Inferior parietal cortex (tissue), 1 donor: ENCODE data around the gene SLC4A1.
A peak's percentile ranks its signal among the peaks of the same experiment; 100 is the strongest.

Source experiments
- DNase-seq: peaks from one replicate; pipeline ENCODE4 v3.0.0-alpha.2; 2016; ENCODE audit errors: extremely low spot score

The SLC4A1 gene

DNA sequence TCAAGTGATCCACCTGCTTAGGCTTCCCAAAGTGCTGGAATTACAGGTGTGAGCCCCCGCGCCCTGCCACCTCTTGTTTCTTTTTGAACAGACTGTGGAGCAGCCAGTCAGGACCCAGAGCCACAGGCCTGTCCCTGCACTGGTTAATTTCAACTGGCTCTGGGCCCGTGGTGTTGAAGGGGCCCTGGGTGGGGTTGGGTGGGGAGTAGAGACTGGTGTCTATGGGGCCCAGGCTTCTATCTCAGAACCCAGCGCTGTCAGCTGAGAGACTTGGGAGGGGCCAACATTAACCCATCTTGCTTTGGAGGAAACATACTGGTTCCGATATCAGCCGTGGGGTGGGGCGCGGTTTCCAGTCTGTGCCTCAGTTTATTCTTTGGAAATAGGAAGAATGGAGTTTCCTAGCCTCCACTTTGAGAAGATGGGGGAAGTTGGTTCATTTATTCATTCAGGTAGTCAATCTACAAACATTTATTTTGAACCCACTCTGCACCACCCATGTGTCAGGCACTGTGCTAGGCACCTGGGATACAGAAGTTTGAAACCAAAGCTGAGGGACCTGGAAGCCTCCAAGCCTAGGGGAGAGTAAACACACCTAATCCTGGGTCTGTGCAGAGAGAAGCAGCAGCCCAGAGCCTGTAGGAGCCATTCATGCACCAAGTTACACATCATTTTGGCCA is 15.5 kb upstream of the SLC4A1 start:
- DNase-seq, result no peak

DNA sequence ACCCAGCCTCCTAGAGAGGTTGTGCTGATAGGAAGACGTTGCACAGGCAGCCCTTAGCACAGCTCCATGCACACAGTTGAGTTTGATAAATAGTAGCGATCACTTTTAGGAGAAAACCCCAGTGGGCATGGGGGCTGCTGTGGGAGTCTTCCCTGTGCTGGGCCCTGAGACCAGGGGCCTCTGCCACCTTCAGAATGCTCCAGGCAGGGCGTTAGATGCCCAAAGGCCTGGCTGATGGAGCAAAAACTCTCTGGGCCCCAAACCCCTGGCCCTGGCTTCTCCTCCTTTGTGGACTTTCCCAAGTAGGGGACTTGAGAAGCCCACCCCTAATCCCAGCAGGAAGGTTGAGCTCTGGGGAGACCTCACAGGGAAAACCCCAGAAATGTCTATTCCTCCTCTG is 14.3 kb upstream of the SLC4A1 start:
- DNase-seq, result no peak

- no peak for DNase-seq
Measured at GRCh38 chr17:44281570-44281969, 13.6 kb upstream of the SLC4A1 start.

DNA sequence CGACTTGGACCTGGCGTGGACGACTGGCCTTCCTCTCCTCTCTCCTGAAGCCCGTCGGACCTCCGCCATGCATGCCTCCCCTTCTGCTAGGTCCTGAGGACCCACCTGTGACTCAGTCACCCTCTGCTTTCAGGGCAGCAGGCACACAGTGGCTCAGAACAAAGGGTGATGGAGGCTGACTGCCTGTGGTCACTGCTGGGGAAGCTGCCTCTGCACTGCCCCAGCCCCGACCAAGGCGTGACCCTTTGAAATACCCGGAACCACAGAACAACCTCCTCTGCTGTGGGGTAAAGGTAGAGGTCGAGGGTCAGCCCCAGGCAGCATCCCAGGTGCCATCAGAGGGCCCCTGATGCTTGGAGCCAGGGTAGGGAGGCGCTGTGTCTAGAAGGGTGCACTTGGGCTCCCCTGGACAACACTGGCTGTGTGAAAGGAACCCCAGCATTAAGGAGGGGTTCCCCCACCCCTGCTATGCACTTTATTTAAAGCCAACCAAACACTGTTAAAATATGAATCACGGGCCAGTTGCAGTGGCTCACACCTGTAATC is 12.5 kb upstream of the SLC4A1 start:
- DNase-seq, result no peak

- DNase-seq, result peak; percentile 10
Measured at GRCh38 chr17:44279666-44280391, 11.9 kb upstream of the SLC4A1 start.

- no peak for DNase-seq
Measured at GRCh38 chr17:44279346-44279665, 11.4 kb upstream of the SLC4A1 start.

DNA sequence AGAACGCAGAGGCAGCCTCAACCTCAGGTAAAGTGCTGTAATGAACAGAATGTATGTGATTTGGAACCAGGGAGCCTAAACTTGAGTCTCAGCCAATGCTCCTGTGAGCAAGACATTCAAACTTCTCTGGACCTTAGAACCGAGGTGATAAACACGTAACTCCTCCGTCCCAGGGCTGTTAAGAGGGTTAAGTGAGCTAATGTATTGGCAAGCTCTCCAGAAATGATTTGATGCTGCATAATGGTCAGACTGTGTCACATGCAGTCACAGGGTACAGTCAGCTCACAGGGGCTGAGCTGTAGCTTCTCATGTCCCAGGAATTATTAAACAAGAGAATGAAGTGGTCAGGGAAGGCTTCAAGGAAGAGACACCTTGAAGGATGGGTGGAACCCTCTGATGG is 10.0 kb upstream of the SLC4A1 start:
- no peak for DNase-seq

- DNase-seq, result no peak
Measured at GRCh38 chr17:44273607-44274006, 5.7 kb upstream of the SLC4A1 start.

DNA sequence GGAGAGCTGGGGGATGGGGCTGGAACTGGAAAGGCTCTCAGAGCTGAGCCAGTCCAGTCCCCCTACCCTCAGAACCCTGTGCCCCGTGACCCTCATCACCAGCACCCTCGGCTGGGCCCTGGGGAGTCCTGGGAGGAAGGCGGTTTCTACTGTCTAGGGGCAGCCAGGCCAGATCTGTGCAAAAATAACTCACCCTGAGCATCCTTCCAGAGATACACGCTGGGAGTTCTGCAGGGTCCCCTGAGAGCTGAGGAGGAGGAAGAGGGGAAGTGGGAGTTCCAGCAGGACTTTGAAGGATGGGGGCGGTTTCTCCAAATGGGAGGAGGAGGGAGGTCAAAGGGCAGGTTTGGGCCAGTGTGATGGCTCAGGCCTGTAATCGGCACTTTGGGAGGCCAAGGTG is 5.0 kb upstream of the SLC4A1 start:
- DNase-seq, result no peak

GRCh38 chr17:44272321-44272951 is 4.5 kb upstream of the SLC4A1 start:
- no peak for DNase-seq

DNA sequence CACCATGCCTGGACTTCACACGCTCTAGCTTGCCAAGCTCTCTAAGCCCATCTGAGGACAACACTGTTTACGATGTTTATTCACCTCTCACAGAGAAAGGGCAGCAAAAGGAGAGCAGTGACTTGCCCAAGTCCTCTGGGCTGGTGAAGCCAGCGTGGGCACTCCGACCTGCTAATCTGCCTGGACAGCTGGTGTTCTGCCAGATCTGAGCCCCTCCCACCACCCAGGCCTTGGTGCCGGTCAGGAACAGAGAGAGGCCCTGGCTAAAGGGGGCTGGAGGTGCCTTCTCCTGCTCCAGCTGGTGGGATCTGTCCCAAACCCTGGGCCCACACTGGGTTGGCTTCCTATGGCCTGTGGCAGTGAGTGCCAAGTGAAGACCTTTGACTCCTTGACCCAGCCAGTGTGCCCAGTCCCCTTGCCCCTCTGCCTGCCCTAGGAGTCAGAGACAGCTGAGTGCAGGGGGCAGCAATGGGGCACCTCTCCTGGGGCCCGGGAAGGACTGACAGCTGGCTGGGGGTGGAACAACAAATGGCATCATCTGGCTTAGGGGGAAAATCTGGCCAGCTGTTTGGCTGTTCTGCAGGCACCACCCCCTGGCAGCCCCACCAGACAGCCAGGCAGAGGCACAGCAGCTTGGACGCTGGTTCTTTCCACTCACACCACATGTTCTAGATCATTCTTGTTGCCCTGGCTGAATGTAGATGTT is 1.8 kb upstream of the SLC4A1 start:
- DNase-seq, result no peak

- no peak for DNase-seq
Measured at GRCh38 chr17:44268709-44269534, 987 bp upstream of the SLC4A1 start.

DNA sequence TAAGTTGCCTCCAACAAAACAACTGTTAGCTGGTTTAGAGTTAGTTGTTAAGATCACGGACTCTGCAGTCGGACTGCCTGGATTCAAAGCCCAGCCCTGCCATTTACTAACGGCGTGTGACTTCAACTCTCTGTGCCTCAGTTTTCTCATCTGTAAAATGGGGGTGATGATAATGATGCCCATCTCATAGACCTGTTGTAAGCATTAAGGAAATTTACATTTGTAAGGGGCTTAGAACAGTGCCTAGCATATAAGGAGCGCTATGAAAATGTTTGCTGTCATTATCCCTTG is 825 bp downstream of the SLC4A1 start:
- DNase-seq, result no peak

- peak; percentile 7 for DNase-seq
Measured at GRCh38 chr17:44266402-44267164, 1.4 kb downstream of the SLC4A1 start.

GRCh38 chr17:44263345-44263902 is 4.5 kb downstream of the SLC4A1 start:
- DNase-seq, result no peak

DNA sequence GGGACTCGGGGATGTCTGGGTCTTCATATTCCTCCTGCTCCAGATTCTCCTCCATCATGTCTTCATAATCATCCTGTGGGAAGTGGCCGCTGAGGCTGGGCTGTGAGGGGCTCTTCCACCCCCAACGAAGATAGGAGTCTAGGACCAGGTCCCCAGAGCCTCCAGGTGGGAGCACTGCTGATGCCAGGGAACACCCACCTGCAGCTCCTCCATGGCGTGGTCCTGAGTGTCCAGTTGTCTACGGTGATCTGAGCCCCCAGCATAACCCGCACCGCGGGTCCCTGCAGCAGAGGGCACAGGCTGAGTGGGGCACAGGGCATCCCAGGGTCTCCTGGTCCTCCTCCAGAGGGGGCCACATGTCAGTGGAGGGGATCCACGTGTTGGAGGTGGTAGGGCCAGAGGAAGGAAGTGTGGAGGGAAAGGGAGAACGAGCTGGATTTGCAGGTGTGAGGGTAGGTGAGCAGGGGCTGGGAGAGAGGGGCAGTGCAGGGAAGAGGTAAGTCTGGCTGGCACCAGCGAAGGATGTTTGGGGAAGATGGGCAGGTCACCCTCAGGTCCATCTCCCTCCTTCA is 5.2 kb downstream of the SLC4A1 start:
- DNase-seq, result no peak

- no peak for DNase-seq
Measured at GRCh38 chr17:44260296-44260695, 7.6 kb downstream of the SLC4A1 start.

GRCh38 chr17:44258811-44259351 is 9.1 kb downstream of the SLC4A1 start:
- DNase-seq, result no peak

- no peak for DNase-seq
Measured at GRCh38 chr17:44257815-44258760, 9.8 kb downstream of the SLC4A1 start.
